COLO829 (cell line): ENCODE results near the gene ITGA8.
"Not testable (repeated sequence)": the region's sequence is repeated elsewhere in the genome, so short reads cannot be mapped to it uniquely, and the experiment has no call there.

Experiments
- DNase-seq: peaks from one replicate; pipeline ENCODE4 v3.0.0; 2012; ENCODE audit warnings: low spot score

The ITGA8 gene

DNA sequence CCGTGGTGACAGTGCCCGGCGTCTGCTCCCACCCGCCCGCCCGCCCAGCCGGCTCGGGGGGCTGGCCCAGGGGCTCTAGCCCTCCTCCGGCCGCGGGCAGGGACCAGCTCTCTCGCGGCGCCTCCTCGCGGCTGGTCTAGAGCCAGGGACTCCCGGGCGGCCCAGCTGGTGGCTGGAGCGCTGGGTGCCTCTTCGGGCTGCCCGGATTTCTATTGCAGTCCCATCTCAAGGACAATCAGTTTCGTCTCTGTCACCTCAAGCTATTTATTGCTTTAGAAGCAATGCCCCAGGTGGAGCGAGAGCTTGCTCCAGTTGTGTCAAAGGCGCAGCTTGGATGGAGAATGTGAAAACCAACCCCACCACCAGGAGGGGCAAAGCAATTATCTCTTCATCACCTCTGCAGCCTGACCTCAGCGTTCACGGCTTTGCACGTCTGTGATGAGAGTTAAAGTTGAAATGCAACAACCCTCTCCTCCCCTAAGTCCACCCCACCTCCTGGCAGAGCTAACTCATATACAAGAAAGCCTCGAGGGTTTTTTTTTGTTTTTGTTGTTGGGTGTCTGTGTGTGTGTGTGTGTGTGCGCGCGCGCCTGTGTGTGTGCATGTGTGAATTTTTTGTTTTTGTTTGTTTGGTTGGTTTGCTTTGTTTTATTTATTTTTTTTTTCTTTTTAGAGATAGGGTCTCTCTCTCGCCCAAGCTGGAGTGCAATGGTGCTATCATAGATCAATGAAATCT, at the start of gene ITGA8:
ITGA8 (minus strand) TSS at position 24 of the 736 bp plus-strand sequence. CDS start 151 bp downstream, outside the sequence.
- DNase-seq: no peak

GRCh38 chr10:15764892-15765454, 45.3 kb upstream of the ITGA8 start:
- DNase-seq: no peak

GRCh38 chr10:15763006-15763405, 43.3 kb upstream of the ITGA8 start:
- no peak for DNase-seq

GRCh38 chr10:15762239-15762638, 42.5 kb upstream of the ITGA8 start:
- not testable (repeated sequence) for DNase-seq

- DNase-seq: not testable (repeated sequence)
These were observed 41.5 kb upstream of the ITGA8 start for GRCh38 chr10:15761224-15761623.

DNA sequence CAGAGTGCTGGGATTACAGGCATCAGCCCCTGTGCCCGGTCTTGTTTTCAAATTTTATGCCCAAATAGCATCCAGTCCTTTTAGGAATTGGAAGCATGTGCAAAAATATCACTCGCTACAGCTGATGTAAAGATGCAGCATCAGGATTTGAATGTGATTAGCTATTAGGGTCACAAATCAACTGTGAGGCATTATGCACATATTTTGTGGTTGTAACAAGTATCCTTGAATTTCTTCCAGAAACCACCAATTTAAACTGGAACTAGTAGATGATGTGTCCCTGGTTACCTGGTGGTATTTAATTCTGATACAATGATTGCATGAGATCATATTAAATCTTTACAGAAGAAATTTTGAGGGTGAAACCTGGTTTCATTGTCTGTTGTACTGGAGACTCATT, 41.0 kb upstream of the ITGA8 start:
- no peak for DNase-seq

GRCh38 chr10:15759265-15759664, 39.5 kb upstream of the ITGA8 start:
- no peak for DNase-seq

DNA sequence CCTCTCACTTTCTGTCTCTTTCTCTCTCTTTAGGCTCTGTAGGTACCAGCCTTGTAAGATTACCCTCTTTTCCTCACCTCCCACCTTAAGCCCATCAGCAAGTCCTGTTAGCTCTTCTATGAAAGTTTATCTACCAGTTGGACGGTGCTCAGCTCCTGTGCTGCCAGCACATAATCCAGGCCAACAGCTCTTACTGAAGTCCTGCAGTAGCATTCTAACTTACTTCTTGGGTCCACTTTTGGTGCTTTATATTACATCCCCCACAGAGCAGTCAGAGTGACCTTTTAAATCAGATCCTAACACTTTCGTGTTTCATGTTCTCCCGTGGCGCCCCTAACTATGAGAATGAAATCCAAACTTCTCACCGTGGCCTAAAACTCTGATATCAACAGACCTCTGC, 38.9 kb upstream of the ITGA8 start:
- DNase-seq: no peak

- no peak for DNase-seq
These were observed 35.2 kb upstream of the ITGA8 start for GRCh38 chr10:15754937-15755336.

DNA sequence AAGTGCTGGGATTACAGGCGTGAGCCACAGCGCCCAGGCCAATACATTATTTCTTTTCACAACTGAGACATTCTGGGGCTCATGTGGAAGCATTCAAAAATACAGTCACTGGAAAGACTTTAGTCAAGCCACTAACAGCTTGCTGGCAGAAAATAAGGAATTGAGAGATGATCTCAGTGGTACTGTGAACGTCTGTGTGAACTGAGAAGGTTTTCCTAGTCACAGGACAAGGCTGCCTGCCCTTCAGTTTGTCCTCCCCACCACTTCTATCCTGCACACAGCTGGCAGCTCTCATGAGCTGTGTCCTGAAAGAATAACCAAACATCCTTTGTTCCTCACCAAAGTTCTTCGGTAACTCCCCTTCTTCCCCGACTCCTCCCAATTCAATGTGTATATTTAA, 31.3 kb upstream of the ITGA8 start:
- DNase-seq: no peak

DNA sequence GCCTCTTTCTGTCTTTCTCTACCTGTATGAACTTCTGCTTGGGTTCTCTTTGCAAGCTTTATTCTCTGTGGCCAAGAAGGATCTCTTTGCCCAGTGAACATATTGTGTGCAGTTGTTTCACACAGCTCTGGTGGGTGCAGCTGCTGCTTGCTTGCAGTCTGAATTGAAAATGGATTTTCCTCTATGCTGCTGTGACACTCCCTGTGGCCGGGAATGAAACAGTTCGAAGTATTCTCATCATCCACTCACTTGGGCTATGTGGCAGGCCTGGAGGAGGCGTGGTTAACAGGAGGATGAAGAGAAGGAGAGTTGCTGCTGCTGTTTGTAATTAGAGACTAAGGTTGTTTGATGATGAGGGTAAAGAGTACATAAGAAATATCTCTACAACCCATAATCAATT, 28.4 kb upstream of the ITGA8 start:
- DNase-seq: no peak

- DNase-seq: no peak
These were observed 27.9 kb upstream of the ITGA8 start for GRCh38 chr10:15747632-15748031.

- no peak for DNase-seq
These were observed 26.0 kb upstream of the ITGA8 start for GRCh38 chr10:15745751-15746150.

DNA sequence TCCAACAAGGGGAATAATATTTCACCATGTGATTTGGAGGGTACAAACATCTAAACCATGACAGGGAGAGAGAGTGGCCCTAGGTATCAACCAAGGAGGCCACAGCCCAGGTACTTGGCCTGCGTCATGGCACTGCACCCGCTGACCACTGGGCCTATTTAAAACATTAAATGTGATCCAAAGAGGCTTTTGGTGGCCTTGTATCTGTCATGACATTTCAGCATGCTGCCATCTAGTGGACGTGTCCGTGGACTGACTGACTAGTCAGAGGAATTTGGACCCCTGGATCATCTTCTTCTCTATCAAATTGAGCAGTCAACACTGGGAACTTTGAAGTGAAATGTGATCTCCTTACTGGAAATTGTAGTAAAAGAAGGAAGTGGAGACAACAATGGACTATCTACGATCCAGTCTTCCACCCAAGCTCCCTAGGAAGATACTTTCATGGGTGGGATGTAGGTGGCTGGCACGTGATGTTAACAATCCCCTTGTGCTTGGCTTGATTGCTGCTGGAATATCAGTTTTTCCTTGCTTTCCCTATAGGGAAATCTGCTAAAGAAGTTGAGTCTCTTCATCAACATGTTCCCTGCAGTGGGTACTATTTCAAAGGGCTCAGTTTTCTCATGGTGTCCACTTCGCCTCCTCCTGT, 24.6 kb upstream of the ITGA8 start:
- peak; percentile 35 for DNase-seq

- DNase-seq: no peak
These were observed 23.7 kb upstream of the ITGA8 start for GRCh38 chr10:15743443-15743842.

GRCh38 chr10:15742836-15743235, 23.1 kb upstream of the ITGA8 start:
- no peak for DNase-seq

DNA sequence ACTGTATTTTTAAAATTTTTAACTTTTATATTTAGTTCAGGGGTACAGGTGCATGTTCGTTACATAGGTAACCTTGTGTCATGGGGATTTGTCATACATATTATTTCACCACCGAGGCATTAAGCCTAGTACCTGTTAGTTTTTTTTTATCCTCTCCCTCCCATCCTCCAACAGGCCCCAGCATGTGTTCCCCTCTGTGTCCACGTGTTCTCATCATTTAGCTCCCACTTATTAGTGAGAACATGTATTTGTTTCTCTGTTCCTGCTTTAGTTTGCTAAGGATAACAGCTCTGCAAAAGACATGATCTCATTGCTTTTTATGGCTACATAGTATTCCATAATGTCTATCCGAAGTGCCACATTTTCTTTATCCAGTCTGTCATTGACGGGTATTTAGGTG, 22.4 kb upstream of the ITGA8 start:
- no peak for DNase-seq

DNA sequence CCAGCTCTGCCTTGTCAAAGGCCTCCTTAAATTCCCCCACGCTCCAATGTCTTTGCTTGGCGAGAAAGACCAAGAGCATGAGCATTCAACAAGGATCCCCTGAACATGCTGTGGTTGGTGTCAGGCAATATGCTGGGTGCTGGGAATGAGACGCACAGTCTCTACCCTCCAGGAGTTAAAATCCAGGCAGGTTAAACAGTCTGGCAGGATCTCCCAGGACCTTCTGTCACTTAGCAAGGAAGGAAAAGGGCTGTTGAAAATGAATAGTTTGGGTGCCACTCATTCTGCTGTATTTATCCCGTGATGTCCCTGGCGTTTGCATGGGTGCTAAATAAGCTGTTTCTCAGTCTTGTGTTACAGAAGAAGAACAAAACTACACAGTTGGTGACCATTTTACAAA, 21.9 kb upstream of the ITGA8 start:
- no peak for DNase-seq

DNA sequence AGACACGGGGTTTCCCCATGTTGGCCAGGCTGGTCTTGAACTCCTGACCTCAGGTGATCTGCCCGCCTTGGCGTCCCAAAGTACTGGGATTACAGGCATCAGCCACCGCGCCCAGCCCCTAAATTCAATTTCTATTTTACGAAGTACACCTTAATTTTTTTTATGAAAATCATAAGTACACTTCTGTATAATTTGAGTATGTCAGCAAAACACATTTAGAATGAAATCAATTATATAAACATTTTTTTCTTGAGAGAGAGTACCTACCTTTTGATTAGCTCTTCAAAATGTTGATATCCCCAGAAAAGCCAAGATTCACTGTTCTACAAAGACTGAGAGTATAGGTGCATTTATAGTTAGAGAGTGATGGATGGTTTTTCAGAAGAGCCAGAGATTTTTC, 20.5 kb upstream of the ITGA8 start:
- DNase-seq: no peak

- no peak for DNase-seq
These were observed 19.7 kb upstream of the ITGA8 start for GRCh38 chr10:15739254-15739970.

GRCh38 chr10:15738270-15738925, 18.7 kb upstream of the ITGA8 start:
- no peak for DNase-seq

DNA sequence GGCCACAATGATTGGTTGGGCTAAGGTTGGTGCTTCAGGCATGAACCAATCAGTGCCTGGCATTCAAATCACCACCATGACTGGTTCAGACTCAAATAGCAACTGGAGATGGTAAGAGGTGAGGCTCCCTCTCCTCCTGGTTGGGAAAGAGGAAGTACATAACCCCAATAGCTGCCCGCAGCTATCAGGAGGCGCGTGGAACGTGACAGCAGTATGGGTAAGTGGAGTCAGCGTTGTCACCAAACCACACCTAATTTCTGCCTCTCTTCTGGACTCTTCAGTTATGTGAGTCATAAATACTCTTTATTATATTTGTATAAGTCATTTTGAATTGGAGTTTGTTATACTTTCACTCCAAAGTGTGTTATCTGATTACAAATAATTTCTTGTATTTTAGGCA, 17.9 kb upstream of the ITGA8 start:
- DNase-seq: no peak
